HG03280 (cell line): ENCODE measurements around the gene TLR5.
"Not testable (repeated sequence)": the region's sequence is repeated elsewhere in the genome, so short reads cannot be mapped to it uniquely, and the experiment has no call there.

Source experiments
- ATAC-seq: cut with Tn5 transposase; IDR thresholded peaks from one replicate; pipeline ENCODE4 v1.9.1; 2021; ENCODE audit warnings: mild to moderate bottlenecking, moderate library complexity; ENCODE audit not compliant: unreplicated experiment

Gene TLR5, protein sequence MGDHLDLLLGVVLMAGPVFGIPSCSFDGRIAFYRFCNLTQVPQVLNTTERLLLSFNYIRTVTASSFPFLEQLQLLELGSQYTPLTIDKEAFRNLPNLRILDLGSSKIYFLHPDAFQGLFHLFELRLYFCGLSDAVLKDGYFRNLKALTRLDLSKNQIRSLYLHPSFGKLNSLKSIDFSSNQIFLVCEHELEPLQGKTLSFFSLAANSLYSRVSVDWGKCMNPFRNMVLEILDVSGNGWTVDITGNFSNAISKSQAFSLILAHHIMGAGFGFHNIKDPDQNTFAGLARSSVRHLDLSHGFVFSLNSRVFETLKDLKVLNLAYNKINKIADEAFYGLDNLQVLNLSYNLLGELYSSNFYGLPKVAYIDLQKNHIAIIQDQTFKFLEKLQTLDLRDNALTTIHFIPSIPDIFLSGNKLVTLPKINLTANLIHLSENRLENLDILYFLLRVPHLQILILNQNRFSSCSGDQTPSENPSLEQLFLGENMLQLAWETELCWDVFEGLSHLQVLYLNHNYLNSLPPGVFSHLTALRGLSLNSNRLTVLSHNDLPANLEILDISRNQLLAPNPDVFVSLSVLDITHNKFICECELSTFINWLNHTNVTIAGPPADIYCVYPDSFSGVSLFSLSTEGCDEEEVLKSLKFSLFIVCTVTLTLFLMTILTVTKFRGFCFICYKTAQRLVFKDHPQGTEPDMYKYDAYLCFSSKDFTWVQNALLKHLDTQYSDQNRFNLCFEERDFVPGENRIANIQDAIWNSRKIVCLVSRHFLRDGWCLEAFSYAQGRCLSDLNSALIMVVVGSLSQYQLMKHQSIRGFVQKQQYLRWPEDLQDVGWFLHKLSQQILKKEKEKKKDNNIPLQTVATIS

DNA sequence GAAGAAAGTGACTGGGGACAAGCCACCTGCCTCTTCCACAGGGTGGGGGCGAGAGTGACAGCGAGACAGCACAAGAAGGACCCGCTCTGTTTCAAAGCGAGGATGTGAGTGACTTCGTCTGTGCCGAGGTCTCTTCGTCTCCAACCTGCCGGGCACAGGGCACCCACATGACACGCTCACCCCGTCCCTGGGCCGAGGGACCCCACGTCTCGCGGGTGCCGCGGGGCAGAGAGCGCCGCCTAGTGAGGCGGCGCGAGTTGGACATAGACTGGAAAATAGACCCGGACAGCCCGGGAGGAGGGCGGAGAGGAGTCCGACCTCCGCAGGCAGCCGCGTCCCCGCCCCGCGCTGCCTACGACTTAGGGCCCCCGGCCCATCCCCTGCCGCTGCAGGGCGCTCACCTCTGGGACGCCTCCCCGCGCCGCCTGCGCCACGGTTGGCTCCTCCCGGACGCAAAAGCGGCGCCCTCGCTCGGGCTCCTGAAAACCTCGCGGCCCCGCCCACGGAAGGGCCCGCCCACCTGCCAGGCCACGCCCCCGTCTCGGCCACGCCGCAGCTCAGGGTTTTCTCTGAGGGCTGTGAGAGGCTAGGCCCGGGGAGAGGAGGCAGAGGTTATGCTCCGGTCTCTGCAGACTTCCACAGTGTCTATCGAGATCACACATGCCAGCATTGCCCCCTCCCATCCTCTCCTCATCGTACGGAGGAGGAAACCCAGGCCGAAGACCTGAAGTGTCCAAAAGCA lies at the start of gene TLR5:
TLR5 (minus strand) TSS at position 454 of the 742 bp plus-strand sequence. CDS start 30,217 bp downstream, outside the sequence.
- ATAC-seq: peak; percentile 88

DNA sequence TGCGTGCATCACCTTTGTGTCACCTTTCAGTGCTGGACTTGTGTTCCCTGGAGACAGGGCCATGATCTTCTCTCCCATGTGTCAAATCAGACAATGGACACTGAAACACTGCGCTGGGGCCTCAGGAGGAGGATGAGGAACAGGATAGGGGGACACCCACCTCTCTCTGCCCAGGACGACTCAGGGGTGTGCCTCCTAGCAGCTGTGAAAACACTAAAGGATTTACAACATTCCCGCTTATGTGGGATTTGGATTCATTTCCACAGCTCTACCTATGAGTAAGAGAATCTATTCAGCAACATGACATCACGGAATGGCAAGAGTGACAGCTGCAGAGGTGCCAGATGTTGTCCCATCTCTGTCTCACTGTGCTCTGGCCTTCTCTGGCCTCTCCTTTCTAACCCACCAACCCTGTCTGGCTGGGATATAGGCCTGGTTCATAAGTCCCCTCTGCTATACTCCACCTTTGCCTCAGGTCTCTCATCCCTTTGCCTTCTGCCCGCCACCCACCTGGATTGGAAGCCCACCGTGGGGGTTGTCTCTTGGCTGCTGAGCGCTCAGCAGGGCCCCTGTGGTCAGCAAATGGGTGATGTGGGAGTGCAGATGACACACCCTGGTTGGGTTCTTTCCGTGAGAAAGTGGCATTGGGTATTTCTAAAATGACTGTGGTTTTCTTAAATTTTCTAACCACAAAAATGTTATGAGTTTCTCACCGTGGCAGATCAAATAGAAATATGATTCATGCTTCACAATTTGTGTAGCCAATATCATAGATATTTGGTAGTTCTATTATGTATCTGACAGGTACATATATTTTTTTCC lies 47.1 kb upstream of the TLR5 start:
- ATAC-seq: no peak

DNA sequence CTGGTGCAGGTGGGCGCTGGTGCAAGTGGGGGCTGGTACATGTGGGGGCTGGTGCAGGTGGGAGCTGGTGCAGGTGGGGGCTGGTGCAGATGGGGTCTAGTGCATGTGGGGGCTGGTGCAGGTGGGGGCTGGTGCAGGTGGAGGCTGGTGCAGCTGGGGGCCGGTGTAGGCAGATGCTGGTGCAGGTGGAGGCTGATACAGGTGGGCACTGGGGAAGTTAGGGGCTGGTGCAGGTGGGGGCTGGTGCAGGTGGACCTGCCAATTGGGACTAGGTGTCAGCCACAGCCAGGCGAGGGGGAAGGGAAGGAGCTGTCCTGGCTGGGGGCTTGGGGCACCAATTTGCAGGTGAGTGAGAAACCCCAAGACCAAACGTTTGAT lies 46.5 kb upstream of the TLR5 start:
- no peak for ATAC-seq

DNA sequence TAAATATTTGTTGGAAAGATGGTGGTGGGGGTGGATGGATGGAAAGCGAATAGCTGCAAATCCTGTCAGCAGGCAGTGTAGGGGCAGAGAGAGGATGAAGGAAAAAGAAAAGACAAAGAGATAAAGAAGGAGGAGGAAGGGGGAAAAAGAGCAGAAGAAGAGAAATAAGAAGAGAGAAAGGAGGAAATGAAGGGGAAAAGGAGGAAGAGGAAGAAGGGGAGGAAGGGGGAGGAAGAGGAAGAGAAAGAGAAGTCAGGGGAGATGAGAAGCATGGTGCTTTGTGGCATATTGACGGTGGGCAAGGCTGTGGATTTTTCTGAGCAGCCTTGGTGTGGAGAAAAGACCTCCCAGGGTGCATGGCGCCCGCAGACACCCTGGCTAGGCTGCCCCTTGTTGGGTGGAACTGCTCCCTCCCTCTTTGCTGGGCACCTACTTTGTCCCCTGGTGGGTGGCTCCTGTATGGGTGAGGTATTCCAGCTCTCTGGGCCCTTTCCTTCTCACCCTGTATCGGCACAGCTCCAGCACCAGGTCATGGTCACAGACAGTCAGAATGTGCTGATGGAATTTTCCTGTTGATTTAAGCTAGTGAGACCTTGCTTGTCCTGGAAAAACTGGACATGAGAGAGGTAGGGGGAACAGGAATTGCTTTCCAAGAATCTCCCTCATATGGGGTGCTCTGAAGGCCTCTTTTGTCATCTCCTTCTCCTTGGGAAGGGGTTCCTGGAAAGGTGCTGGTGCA lies 45.7 kb upstream of the TLR5 start:
- no peak for ATAC-seq

DNA sequence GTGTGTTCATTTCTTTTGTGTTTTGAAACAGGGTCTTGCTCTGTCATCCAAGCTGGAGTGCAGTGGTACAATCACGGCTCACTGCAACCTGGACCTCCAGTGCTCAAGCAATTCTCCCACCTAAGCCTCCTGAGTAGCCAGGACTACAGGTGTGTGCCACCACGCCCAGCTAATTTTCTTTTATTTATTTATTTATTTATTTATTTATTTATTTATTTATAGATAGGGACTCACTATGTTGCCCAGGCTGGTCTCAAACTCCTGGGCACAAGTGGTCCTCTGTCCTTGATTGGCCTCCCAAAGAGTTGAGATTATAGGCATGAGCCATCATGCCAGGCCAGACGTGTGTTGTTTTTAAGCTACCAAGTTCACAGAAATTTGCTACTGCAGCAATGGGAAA lies 43.8 kb upstream of the TLR5 start:
- no peak for ATAC-seq

DNA sequence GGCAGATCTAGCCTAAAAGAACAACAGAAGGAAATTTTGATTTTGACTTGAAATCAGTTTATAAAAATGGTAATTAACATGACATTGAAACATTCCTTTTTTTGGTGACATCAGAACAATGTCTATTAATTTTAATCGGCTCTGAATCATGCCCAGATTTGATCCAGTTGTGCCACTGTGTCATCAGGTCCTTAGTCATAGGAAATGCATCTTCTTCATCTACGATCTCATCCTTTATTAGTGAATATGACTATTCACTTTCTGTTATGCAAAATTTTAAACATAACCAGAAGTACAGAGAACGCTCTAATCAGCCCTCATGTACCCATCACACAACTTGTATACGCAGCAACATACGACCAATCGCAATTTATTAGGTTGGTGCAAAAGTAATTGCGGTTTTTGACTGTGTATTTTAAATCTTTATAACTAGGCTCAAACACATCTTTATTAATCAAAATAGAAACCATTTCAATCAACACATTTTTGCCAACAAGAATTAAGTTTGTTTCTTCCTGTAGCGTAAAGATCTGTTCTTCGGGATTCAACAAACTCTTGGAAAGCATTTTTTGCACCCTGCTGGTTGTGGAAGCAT lies 40.3 kb upstream of the TLR5 start:
- no peak for ATAC-seq

DNA sequence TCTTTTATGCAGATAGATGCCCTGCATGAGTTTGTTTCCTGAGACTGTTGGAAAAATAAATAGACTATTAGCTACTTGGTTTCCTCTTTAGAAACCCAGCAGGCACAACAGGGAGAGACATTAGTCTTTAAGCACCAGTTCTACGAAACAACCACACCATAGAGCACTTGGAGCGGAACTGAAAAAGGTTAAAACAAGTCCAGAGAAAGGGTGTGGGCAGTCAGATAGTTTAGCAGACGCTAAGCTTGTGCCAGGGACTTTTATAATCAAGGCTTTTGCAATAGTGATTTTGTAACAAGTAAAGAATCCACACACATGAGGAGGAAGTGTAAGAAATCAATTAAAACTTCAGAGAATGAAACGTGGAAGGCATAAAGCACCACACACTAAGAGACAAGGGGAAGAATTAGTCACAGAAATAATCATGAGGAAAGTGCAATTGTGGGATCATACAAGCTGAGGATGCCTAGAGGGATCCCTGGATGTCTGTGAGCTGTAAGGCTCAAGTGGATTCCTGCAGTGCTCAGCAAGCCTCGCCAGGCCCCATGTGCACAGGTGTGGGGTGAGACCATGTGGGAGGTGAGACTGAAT lies 37.8 kb upstream of the TLR5 start:
- ATAC-seq: no peak

DNA sequence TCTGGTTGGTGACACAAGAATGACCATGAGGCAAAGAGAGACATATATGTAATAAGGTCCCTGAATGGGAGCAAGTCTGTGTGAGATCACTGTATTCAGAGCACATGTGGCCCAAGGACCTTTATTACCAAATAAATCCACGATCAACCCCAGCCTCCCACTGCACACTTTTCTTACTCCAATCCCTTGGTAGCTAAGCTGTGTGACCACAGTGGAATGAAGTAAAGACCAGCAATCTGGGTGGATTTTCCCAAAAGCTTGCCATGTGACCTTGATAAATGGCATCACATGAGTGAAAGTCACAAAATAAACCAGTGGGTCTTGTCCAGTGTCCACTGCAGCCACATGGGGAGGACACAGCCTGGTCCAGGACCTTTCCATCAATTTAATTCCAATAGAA lies 36.7 kb upstream of the TLR5 start:
- ATAC-seq: no peak

DNA sequence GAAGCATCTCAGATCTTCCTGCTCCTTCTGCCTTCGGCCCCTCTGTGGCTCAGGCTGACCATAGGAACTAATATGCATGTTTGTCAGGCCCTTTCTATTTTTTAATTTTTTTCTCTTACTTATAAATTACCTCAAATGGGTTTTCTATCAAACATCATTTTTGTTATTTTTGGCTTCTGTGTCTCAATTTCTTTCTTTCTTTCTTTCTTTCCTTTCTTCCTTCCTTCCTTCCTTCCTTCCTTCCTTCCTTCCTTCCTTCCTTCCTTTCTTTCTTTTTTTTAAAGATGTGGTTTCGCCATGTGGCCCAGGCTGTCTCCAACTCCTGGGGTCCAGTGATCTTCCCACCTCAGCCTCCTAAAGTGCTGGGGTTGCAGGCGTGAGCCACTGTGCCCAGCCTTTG lies 36.2 kb upstream of the TLR5 start:
- no peak for ATAC-seq

DNA sequence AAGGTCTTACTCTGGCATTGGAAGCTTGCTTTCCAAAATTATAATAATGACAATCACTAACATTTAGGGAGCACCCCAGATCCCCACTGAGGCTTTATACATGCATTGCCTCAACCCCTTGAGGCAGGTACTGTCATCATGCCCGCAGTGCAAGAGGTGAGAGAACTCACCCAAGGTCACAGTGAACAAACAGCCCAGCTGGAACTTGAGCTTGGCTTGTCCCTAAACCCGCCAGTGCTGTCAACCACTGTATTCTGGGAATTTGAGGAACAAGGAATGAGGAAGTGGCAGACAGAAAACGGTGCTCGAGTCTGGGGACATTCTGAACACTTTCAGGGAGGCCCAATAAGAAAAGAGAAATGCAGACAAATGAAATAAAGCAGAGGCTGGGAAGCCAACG lies 34.6 kb upstream of the TLR5 start:
- ATAC-seq: no peak

DNA sequence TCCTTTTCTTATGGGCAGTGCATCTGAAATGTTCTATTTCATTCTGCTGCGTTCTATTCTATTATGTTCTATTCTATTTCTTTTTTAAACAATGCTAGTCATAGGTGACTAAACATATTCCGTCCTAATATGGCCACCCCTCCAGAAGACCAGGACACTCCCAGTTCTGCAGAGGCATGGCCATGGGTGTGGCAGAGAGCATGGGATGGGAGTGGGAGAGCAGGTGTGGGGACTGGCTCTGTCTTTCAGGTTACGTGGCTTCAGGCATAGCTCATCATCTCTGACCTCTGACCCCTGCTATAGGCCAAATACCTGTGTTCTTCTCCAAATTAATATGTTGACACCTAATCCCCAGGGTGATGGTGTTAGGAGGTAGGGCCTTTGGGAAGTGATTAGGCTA lies 33.4 kb upstream of the TLR5 start:
- ATAC-seq: no peak

DNA sequence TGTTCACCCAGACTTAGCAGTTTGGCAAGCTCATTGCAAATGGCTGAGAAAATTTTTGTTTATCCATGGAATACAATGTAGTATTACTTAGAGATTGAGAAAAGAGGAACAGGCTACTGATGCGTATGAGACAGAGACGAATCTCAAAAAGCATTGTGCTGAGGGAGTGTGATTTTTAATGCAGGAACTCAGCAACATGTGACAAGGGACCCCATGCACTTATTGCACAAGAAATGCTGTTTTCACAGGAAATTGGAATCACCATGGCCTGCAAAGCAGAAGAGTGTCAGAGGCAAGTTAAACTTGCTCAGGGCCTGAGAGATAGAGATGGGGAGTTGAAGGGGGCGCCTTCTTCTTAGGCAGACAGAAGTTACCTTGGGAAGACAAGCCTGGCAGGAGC lies 32.6 kb upstream of the TLR5 start:
- no peak for ATAC-seq

DNA sequence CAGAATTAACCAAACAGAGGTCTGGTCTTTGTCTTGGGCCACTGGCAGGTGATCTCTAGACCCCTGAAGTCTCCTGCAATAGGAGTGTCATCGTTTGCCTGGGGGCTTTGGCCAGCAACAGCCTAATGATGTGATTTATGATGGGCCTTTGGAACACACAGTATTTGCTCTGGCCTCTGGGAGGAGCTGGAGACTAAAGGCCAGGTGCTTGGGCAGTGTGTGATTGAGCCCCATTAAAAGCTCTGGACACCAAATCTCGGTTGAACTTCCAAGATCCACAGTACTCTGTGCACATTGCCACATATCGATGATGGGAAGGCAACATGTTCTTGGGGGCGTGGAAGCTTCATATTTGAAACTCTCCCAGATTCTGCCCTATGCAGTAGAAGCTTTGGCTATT lies 32.0 kb upstream of the TLR5 start:
- ATAC-seq: no peak

DNA sequence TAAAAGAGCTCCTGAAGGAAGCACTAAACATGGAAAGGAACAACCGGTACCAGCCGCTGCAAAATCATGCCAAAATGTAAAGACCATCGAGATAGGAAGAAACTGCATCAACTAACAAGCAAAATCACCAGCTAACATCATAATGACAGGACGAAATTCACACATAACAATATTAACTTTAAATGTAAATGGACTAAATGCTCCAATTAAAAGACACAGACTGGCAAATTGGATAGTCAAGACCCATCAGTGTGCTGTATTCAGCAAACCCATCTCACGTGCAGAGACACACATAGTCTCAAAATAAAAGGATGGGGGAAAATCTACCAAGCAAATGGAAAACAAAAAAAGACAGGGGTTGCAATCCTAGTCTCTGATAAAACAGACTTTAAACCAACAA lies 26.4 kb upstream of the TLR5 start:
- not testable (repeated sequence) for ATAC-seq

DNA sequence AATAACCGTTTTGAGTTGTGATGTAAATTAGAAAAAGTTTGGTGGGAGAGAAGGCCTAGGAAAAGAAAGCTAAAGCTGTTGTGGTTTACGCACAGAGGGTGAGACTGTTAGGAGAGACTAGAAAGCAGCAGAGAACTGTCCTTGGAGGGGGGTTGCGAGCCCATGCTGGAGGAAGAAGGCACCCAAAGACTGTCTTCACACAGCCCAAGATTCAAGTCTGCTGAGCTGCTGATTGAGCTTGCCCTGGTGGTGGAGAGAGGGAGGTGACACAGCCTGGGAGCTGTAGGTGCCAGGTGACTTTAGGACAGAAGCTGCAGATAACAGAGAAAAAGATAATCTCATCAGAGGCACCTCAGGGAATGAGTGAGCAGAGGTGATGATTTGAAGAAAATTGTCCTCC lies 18.3 kb upstream of the TLR5 start:
- ATAC-seq: no peak

DNA sequence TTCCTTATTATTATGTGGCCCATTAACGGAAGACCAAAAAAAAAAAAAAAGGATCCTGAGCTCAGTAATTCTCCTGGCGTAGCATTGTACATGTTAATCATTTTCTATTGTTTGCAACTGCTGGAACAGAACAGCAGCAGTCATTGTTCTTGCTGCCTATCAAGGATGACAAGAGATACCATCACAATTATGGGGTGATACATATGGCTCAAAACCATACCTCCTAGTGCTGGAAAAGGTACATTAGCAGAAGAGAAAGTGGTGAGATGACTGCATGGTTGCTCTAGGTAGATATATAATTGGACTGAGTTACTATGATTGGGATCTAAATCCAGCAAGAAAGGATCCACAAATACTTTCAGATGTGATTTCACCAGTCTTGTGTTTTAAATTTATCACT lies 13.3 kb upstream of the TLR5 start:
- ATAC-seq: no peak

DNA sequence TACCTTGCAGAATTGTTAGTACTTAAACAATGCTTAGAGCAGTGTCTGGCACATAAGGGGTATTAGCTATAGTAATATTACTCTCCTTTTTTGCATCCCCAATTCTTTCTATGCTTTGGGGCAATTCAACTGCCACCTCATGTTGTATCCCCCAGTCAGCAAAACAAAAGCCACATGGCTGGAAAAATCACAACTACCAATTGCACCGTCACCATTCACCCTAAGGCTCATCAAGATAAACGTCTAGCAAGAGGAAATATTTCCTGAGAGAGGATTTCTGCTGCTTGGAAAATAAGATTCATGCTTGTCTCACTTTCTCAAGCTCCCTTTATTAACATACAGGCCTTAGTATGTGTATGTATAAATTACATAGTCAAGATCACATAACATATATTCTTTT lies 12.1 kb upstream of the TLR5 start:
- no peak for ATAC-seq

DNA sequence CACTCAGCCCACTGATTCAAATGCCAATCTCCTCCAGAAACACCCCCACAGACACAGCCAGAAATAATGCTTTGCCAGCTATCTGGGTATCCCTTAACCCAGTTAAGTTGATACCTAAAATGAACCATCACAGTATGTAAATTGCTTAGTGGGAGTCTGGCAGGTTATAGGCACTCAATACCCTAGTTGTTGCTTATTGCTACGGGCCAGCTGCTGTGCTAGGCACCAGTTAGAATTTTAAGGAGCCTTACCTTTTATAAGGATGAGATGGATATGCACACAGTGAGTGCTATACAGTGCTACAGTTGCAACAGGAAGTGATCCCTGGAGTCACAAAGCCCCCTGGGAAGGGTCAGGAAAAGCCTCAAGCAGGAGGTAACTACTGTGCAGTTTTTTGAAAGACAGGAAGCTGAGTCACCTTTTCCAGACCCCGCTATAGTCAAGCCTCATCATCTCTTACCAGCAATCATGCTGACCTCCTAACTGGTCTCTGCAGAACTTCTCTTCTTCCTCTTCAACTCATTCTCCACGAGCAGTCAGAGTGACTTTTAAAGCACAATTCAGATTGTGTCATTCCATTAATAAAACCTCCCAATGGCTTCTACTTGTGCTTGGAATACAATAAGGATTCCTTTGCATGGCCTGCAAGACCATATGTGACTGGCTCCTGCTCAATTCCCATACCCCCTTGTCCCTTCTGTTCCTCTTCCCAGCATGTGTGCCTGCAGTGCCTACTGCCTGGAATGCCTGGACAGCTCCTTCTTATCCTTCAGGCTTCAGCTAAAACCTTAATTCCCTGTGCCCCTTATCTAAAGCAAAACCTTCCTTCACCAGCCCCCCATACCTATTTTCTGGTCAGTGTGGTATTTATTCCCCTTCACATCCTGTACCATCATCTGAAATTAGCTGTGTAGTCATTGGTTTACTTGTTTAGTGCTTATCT lies 10.4 kb upstream of the TLR5 start:
- ATAC-seq: no peak
